Parathyroid adenoma (tissue), 2 donors: ENCODE results near the gene VASN.
A peak's percentile ranks its signal among the peaks of the same experiment; 100 is the strongest.

ENCODE experiments used
- H2AFZ ChIP-seq: fragments of 300-600 bp; sonication (generic); one replicate; pipeline ENCODE4 v1.7.0; 2017; ENCODE audit warnings: antibody characterized with exemption, mild to moderate bottlenecking
- H3K27ac ChIP-seq: fragments of 300-600 bp; sonication (generic); one replicate; pipeline ENCODE4 v1.7.0; 2017
- H3K27me3 ChIP-seq: fragments of 300-600 bp; sonication (generic); one replicate; pipeline ENCODE4 v1.7.0; 2017; ENCODE audit warnings: low read length; ENCODE audit not compliant: control insufficient read depth, insufficient read depth
- H3K36me3 ChIP-seq: fragments of 300-600 bp; sonication (generic); one replicate; pipeline ENCODE4 v1.7.0; 2017; ENCODE audit warnings: low read length; ENCODE audit not compliant: control insufficient read depth, insufficient read depth
- H3K4me1 ChIP-seq: fragments of 300-600 bp; sonication (generic); one replicate; pipeline ENCODE4 v1.7.0; 2017; ENCODE audit warnings: control low read depth
- H3K4me2 ChIP-seq: fragments of 300-600 bp; sonication (generic); one replicate; pipeline ENCODE4 v1.7.0; 2017; ENCODE audit warnings: low read length
- H3K4me3 ChIP-seq: fragments of 300-600 bp; sonication (generic); one replicate; pipeline ENCODE4 v1.7.0; 2017; ENCODE audit warnings: low read depth, low read length
- H3K79me2 ChIP-seq: fragments of 300-600 bp; sonication (generic); one replicate; pipeline ENCODE4 v1.7.0; 2017; ENCODE audit warnings: control low read depth
- H3K9ac ChIP-seq: fragments of 300-600 bp; sonication (generic); one replicate; pipeline ENCODE4 v1.7.0; 2017; ENCODE audit warnings: mild to moderate bottlenecking
- H3K9me3 ChIP-seq: fragments of 300-600 bp; sonication (generic); one replicate; pipeline ENCODE4 v1.7.0; 2017; ENCODE audit warnings: low read length; ENCODE audit not compliant: control insufficient read depth
- TF ChIP-seq, protein P1 (sequence below): fragments of 300-600 bp; sonication (generic); IDR thresholded peaks from one replicate; pipeline ENCODE4 v1.7.0; 2017; ENCODE audit warnings: antibody characterized with exemption, mild to moderate bottlenecking
- donor health status: primary hyperparathyroidism.

The VASN gene

GRCh38 chr16:4386951-4387565, 15.4 kb downstream of the VASN start:
- no peak overlapping the region for H3K9ac ChIP-seq
- TF ChIP-seq, protein P1, sequence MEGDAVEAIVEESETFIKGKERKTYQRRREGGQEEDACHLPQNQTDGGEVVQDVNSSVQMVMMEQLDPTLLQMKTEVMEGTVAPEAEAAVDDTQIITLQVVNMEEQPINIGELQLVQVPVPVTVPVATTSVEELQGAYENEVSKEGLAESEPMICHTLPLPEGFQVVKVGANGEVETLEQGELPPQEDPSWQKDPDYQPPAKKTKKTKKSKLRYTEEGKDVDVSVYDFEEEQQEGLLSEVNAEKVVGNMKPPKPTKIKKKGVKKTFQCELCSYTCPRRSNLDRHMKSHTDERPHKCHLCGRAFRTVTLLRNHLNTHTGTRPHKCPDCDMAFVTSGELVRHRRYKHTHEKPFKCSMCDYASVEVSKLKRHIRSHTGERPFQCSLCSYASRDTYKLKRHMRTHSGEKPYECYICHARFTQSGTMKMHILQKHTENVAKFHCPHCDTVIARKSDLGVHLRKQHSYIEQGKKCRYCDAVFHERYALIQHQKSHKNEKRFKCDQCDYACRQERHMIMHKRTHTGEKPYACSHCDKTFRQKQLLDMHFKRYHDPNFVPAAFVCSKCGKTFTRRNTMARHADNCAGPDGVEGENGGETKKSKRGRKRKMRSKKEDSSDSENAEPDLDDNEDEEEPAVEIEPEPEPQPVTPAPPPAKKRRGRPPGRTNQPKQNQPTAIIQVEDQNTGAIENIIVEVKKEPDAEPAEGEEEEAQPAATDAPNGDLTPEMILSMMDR: no peak

GRCh38 chr16:4387781-4388180, 16.1 kb downstream of the VASN start:
- no peaks in the 10 kb centered on the region for H3K79me2 ChIP-seq
- H3K9me3 ChIP-seq: no peaks in the 10 kb centered on the region
- TF ChIP-seq, protein P1: no peak
- H3K36me3 ChIP-seq: no peaks in the 10 kb centered on the region
- H3K27me3 ChIP-seq: no peaks in the 10 kb centered on the region
- no peaks in the 10 kb centered on the region for H3K4me1 ChIP-seq
- no peak overlapping the region for H2AFZ ChIP-seq
- no peak overlapping the region for H3K9ac ChIP-seq
- no peak overlapping the region for H3K4me3 ChIP-seq
- no peak overlapping the region for H3K27ac ChIP-seq
- no peak overlapping the region for H3K4me2 ChIP-seq

More at GRCh38 chr16:4386951-4387565, 15.4 kb downstream of the VASN start:
- Histone ChIP-seq H3K4me3 (no peak overlapping the region), H3K9me3 (no peaks in the 10 kb centered on the region), H2AFZ (no peak overlapping the region), H3K4me2 (no peak overlapping the region), H3K79me2 (no peaks in the 10 kb centered on the region), H3K27ac (no peak overlapping the region), H3K36me3 (no peaks in the 10 kb centered on the region), H3K27me3 (no peaks in the 10 kb centered on the region), H3K4me1 (no peaks in the 10 kb centered on the region)

DNA sequence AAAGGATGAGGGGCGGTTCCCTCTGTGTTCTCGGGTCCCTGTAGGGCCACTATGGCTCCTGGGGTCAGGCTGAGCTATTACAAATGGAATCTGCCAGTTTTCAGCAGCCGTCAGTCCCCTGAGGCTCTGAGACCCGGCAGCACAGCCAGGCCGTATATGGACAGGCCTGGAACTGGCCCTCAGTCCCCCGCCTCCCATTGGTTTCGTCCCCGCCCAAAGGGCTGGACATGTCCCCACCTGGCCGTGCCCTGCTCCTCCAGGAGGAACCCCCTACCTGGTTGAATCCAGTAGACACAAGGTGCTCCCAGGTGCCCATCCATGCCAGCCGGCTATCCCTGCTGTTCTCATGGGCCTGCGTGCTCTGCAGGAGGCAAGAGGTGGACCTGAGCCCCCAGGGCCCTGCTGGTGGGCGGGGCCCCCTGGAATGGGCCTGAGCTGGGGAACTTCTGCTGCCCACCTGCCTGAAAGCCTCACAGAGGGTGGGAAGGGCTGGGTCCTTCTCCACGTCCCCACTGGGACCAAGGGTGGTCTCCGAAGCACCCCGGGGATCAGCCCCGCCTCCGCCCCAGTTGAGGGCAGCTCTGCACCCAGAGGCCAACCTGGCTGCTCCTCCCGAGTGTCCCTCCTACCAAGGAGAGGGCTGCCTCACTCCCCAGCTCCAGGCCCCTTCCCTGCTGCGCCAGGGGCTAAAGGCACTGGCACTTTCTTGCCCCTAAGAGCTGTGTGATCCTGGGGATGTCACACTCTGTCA, 16.8 kb downstream of the VASN start:
- no peaks in the 10 kb centered on the region for H3K4me1 ChIP-seq
- H3K9ac ChIP-seq: no peak overlapping the region
- H3K4me2 ChIP-seq: no peak overlapping the region
- H3K36me3 ChIP-seq: no peaks in the 10 kb centered on the region
- TF ChIP-seq, protein P1: no peak
- no peaks in the 10 kb centered on the region for H3K79me2 ChIP-seq
- H3K9me3 ChIP-seq: no peaks in the 10 kb centered on the region
- no peaks in the 10 kb centered on the region for H3K27me3 ChIP-seq
- no peak overlapping the region for H2AFZ ChIP-seq
- no peak overlapping the region for H3K4me3 ChIP-seq
- peak overlapping the region; percentile 20 for H3K27ac ChIP-seq

DNA sequence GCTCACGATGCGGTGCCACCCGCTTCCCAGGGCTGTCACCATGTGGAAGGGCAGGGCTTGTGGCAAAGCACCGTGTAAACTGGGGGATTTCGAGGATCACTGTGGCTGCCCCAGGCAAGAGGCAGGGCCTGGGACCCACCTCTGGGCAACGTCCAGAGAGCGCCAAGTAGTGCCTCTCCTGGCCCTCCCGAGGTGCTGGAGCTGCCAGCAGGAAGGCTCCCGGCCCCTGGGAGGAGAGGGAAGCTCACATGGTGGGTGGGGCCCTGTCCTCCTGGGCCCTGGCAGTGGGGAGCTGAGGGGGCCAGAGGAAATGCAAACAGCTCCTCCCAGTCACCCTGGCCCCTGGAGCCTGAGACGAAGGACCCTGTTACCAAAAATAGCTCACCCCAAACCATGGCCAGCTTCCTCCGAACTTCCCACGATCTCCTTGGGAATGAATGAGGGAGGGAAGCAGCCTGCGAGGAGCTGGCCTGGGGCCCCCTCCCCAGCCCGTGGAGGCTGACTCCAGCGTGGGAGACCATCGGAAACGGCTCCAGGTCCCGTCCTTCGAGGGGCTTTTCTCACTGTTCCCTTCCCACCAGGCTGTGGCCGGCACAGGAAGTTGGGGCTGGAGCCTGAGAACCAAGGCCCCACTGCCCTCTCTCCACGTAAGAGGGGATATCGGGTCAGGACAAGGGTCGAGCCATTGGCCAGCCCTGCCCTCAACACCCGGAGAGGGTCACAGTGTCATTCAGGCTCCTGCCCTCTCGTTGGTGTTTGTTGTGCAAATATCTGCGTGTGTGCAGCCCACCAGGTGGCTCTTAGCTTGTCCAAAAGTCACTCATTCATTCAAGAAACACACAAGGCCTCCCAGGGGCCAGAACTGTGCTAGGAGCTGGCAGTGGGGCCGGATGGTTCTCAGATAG, 17.7 kb downstream of the VASN start:
- H3K4me1 ChIP-seq: no peaks in the 10 kb centered on the region
- H3K4me2 ChIP-seq: no peak overlapping the region
- H2AFZ ChIP-seq: no peak overlapping the region
- no peaks in the 10 kb centered on the region for H3K79me2 ChIP-seq
- H3K27me3 ChIP-seq: no peaks in the 10 kb centered on the region
- no peak overlapping the region for H3K9ac ChIP-seq
- H3K4me3 ChIP-seq: no peak overlapping the region
- H3K36me3 ChIP-seq: no peaks in the 10 kb centered on the region
- H3K9me3 ChIP-seq: no peaks in the 10 kb centered on the region
- TF ChIP-seq, protein P1: no peak
- peak overlapping the region; percentile 24 for H3K27ac ChIP-seq
